ENCODE results near the gene CATSPERE.

The CATSPERE gene

GRCh38 chr1:244461245-244462071 is at the start of gene CATSPERE:
CATSPERE (plus strand) TSS chr1:244461273; CDS start chr1:244461430, 157 bp downstream.
- peak in 1 of 2 donors; percentile 55 for DNase-seq (ENCODE audit: extremely low read depth in 1 of 2, low read depth in 1 of 2)

DNA sequence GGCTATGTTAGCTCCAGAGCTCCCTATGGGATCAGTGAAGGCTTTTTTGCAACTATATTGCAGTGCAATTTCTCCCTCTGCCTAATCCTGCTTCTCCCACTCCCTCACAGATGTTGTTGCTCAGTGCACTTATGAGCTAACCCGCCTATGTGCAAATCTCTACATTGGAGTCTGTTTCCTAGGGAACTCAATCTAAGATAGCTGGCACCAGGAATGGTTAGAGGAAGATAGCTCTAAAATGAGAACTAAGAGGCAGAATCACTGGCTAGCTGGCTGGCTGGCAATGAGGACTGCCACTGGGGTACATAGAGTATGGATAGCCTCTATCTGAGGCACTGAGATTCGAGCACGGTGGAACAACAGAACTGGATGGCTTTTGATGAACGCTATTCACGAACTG is 48.9 kb upstream of the CATSPERE start:
- DNase-seq (ENCODE audit: extremely low read depth in 1 of 2, low read depth in 1 of 2): no peak

DNA sequence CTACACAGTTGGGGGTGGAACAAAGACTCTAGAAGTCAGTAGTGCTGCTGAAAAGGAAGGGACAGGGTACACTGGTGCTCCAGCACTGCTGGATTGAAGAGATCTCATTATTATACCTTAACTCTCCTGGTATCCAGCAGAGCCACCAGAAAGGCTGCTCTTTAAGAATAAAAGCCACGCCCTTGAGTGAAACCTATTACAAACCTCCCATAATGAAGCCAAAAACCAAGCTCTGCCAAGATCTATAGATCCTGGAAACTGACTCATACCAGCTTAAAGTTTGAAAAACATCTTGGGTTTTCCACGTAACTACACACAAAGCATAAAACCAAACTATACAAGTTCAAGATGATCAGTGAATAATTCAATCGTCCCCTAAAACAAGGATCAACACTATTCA is 47.3 kb upstream of the CATSPERE start:
- no peak for DNase-seq (ENCODE audit: extremely low read depth in 1 of 2, low read depth in 1 of 2)

DNA sequence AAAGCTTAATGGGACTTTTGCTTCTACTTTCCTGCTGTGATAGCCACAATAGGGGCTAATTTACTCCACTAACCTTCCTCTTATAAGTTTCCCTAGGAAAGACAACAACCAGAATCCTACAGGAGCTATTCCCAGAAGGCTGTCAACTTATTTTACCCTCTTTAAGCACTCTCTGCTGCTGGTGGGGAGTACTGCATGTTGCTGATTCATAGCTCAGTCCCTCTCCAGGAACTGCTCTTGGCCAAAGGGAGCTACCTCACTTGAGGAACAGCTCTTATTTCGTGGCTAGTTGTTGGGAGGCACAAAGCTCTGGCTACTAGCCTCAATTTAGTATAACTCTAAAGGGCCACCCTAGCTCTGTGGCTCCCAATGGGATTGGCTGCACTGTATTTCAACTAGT is 46.5 kb upstream of the CATSPERE start:
- no peak for DNase-seq (ENCODE audit: extremely low read depth in 1 of 2, low read depth in 1 of 2)

- no peak for DNase-seq (ENCODE audit: extremely low read depth in 1 of 2, low read depth in 1 of 2)
Observed at GRCh38 chr1:244419024-244419423, 42.0 kb upstream of the CATSPERE start.

DNA sequence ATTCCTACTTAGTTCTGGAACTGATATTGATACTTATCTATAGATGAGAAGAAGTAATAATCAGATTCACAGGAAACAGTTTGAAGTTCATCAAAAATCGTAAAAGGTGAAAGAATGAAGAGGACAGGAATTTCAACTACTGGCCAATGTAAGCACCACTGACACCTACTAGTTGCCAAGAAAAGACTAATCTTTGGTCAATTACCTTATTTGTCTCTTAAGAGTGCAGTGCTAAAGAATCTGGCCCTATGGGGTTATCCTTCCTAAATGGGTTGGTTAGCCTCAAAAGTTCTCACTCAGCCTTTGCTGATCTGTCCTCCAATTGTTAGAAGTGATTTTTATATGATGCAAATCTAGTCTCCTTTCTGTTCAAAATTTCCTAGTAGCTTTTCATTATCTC is 38.9 kb upstream of the CATSPERE start:
- DNase-seq (ENCODE audit: extremely low read depth in 1 of 2, low read depth in 1 of 2): no peak

- DNase-seq (ENCODE audit: extremely low read depth in 1 of 2, low read depth in 1 of 2): no peak
Observed at GRCh38 chr1:244424649-244425334, 36.3 kb upstream of the CATSPERE start.

DNA sequence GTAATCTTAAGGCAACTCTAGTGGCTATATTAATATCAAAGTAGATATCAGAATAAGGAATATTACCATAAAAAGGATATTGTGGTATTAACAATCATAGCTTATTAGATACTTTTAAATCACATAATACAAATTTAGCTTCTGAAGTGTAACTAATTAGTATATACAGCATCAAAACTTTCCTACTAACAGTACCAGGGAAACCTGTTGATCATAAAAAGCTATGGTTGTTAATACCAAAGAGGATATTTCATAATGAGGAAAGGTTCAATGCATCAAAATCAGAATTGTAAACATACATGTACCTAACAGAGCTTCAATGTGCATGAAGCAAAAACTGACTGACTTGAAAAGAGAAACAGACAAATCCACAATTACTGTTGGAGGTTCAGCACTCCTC is 33.4 kb upstream of the CATSPERE start:
- DNase-seq (ENCODE audit: extremely low read depth in 1 of 2, low read depth in 1 of 2): no peak

- no peak for DNase-seq (ENCODE audit: extremely low read depth in 1 of 2, low read depth in 1 of 2)
Observed at GRCh38 chr1:244429818-244430217, 31.3 kb upstream of the CATSPERE start.

DNA sequence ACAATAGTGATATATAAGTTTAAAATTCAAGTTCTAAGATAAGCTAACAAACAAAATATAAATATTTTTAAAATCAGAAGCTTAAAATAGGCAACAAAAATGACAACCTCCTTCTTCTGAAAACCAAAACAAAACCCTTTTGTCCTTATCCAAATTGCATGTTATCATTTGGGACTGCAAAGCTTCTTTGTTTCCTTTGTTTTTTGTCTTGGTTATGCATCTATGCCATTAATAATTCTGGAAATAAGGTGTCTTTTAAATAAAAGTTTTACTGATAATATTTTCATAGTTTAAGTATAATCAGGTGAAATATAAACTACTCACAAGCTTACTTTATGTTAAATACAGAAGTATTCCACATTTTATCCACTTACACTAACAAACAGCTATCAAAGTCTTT is 29.9 kb upstream of the CATSPERE start:
- DNase-seq (ENCODE audit: extremely low read depth in 1 of 2, low read depth in 1 of 2): no peak

GRCh38 chr1:244435562-244436205 is 25.4 kb upstream of the CATSPERE start:
- DNase-seq (ENCODE audit: extremely low read depth in 1 of 2, low read depth in 1 of 2): no peak

DNA sequence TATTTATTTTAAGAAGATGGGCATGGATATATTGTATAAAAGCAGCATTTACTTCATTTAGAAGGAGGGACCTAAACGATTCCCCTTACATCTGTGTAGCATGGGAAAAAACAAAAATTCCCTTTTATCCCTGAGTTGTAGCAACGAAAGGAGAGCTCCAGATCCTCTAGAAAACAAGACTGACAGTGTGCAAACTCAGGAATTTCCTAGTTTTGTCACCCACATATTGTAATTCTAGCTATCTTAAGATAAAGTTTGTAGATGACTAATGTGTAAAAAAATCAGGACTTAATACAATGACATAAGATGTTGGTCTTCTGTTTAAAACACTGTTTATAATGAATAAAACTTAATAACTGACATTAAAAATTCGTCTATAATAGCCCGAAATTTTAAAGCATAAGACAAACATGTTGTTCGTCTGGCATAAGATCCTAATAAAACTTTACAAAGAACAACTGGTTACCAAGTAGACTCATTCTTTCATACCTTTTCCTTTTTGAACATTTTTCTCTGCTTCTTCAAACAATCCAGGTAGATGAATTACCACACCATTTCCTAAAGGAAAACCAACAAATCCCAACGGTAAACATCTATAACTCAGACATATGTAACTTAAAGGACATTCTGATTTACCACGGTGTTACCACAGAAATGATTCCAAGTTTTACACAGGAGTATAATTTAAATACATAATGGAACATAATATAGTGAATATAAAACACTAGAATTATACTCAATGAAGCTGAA is 24.6 kb upstream of the CATSPERE start:
- DNase-seq (ENCODE audit: extremely low read depth in 1 of 2, low read depth in 1 of 2): no peak

- no peak for DNase-seq (ENCODE audit: extremely low read depth in 1 of 2, low read depth in 1 of 2)
Observed at GRCh38 chr1:244437086-244437468, 24.0 kb upstream of the CATSPERE start.

- no peak for DNase-seq (ENCODE audit: extremely low read depth in 1 of 2, low read depth in 1 of 2)
Observed at GRCh38 chr1:244439391-244440032, 21.6 kb upstream of the CATSPERE start.

GRCh38 chr1:244442850-244443249 is 18.2 kb upstream of the CATSPERE start:
- DNase-seq (ENCODE audit: extremely low read depth in 1 of 2, low read depth in 1 of 2): no peak

DNA sequence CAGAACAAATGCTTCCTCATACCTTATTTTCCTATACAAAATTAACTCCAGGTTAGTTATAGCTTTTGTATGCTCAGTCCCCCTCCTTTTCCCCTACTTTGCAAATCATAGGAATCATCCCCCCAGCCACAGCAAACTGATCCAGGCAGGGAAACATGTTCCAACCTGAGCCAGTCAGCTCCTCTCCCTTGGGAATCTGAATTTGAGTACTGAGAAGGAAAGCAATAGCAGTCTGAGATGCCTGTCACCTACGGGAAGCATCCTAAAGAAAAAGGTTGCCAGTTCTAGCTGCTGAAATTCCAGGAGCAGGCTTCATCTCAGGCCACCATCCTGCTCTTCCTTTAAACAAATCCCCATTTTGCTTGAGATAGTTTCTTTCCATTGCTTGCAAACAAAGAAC is 16.2 kb upstream of the CATSPERE start:
- DNase-seq (ENCODE audit: extremely low read depth in 1 of 2, low read depth in 1 of 2): no peak

- no peak for DNase-seq (ENCODE audit: extremely low read depth in 1 of 2, low read depth in 1 of 2)
Observed at GRCh38 chr1:244445320-244446181, 15.5 kb upstream of the CATSPERE start.

GRCh38 chr1:244447024-244447423 is 14.0 kb upstream of the CATSPERE start:
- no peak for DNase-seq (ENCODE audit: extremely low read depth in 1 of 2, low read depth in 1 of 2)

DNA sequence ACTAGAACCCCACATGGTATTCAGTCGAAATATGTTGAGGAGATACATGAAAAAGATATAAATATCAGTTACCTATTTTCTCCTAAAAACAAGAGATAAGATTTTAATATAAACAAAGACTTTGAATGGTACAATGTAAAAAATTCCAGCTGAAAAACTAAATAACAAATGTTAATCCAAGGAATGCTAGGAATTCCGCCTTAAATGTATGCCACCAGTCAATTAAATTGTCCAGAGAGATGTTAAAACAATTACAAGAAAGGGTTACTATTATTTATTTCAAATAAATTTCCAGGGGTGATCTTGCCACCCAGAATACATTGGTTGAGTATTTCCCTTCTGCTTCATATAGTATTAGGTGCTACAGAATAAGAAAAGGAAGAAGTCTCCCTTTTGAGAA is 13.5 kb upstream of the CATSPERE start:
- no peak for DNase-seq (ENCODE audit: extremely low read depth in 1 of 2, low read depth in 1 of 2)

All from activated CD8-positive, alpha-beta memory T cell treated with anti-CD3 and anti-CD28 coated beads for 1 hour (primary cell).